GM18511 (cell line): Measurements from ENCODE around the gene NCKIPSD.
"Not testable (repeated sequence)": the region's sequence is repeated elsewhere in the genome, so short reads cannot be mapped to it uniquely, and the experiment has no call there.

Experiments used
- ATAC-seq: cut with Tn5 transposase; IDR thresholded peaks from one replicate; pipeline ENCODE4 v1.9.1; 2021; ENCODE audit warnings: mild to moderate bottlenecking, moderate library complexity; ENCODE audit not compliant: unreplicated experiment

Gene NCKIPSD

DNA sequence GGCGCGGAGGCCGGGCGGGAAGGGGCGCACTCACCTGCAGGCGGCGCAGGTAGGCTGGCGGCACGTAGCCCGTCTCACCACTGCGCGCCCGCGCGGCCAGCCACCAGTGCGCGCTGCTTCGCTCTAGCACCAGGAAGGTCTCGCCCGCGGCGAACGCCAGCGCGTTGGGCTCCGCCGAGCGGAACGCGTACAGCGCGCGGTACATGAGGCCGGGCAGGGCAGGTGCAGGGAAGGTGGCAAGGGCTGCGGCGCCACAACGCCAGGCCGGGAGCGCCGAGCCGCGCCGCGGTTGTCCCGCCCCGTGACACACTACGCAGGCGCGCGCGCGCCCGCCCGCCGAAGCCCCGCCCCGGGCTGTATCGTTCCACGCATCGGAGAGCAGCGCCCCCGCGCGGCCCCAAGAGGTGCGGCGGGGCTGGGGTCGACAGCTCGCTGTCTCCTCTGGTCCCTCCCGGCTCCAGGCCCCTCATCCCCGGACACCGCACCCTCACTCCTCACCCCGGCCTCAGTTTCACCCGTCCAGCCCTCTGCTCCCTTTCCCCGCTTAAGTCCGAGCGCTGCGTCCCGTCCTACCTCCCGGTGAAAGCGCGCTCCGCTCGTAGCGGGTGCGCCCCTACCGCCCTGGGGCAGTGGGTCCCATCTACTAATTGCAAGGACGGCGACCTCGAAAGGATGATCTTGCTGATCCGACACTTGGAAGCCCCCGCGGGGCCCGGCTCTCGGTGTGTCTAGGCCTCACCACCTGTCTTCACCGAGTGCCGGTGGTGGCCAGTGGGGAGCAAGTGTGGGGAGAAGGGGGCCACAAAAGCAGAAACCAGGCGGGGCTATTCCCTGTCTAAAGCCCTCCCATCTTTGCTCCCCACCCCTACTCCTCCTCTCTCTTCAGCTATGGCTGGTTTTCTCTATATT, at the start of gene NCKIPSD:
Gene NCKIPSD, minus strand, starts transcription at position 313 of the 909 bp plus-strand sequence. Its CDS starts 108 bp downstream, at position 205.
- peak; percentile 81 for ATAC-seq

DNA sequence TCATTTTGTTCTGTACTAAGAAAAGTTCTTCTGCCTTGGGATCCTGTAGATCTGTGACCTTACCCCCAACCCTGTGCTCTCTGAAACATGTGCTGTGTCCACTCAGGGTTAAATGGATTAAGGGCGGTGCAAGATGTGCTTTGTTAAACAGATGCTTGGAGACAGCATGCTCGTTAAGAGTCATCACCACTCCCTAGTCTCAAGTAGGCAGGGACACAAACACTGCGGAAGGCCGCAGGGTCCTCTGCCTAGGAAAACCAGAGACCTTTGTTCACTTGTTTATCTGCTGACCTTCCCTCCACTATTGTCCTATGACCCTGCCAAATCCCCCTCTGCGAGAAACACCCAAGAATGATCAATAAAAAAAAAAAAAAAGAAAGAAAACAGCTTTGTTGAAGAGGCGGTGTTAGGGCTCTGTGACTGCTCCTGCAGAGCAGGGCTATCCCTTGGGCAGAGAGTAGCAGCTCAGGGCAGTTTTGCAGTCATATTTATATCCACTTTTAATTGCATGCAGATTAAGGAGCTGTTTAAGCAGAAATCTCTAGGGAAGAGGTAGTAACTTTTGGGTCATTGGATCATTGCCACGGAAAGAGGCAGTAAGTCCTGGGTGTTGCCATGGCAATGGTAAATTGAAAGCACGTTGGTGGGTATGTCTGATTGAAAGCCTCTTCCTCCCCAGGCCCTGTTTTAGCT, 49.5 kb upstream of the NCKIPSD start:
- ATAC-seq = not testable (repeated sequence)

DNA sequence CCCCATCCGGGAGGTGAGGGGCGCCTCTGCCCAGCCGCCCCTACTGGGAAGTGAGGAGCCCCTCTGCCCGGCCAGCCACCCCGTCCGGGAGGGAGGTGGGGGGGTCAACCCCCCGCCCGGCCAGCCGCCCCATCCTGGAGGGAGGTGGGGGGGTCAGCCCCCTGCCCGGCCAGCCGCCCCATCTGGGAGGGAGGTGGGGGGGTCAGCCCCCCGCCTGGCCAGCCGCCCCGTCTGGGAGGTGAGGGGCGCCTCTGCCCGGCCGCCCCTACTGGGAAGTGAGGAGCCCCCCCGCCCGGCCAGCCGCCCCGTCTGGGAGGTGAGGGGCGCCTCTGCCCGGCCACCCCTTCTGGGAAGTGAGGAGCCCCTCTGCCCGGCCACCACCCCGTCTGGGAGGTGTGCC, 48.8 kb upstream of the NCKIPSD start:
- ATAC-seq = not testable (repeated sequence)

DNA sequence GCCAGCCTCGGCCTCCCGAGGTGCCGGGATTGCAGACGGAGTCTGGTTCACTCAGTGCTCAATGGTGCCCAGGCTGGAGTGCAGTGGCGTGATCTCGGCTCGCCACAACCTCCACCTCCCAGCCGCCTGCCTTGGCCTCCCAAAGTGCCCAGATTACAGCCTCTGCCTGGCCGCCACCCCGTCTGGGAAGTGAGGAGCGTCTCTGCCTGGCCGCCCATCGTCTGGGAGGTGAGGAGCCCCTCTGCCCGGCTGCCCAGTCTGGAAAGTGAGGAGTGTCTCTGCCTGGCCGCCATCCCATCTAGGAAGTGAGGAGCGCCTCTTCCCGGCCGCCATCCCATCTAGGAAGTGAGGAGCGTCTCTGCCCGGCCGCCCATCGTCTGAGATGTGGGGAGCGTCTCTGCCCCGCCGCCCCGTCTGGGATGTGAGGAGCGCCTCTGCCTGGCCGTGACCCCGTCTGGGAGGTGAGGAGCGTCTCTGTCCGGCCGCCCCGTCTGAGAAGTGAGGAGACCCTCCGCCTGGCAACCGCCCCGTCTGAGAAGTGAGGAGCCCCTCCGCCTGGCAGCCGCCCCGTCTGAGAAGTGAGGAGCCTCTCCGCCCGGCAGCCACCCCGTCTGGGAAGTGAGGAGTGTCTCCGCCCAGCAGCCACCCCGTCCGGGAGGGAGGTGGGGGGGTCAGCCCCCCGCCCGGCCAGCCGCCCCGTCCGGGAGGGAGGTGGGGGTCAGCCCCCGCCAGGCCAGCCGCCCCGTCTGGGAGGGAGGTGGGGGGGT, 48.2 kb upstream of the NCKIPSD start:
- ATAC-seq = not testable (repeated sequence)

DNA sequence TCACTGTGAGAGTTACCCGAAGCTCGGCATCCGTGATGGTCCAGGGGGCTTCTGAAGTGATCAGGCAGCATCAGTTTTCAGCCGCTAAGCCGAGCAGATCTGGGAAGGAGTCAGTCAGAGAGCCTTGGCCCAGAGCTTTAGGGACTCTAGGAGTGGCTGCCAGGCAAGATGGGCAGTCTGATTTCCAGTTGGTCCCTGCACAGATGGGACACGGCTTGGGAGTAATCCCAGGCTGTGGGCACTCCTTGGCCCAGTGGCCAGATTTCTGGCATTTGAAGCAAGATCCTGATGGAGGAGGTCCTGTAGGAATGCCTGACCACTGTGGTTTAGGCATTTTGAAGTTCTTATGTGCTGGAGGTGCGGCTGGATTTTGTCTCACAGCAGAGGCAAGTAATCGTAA, 41.8 kb upstream of the NCKIPSD start:
- no peak for ATAC-seq

DNA sequence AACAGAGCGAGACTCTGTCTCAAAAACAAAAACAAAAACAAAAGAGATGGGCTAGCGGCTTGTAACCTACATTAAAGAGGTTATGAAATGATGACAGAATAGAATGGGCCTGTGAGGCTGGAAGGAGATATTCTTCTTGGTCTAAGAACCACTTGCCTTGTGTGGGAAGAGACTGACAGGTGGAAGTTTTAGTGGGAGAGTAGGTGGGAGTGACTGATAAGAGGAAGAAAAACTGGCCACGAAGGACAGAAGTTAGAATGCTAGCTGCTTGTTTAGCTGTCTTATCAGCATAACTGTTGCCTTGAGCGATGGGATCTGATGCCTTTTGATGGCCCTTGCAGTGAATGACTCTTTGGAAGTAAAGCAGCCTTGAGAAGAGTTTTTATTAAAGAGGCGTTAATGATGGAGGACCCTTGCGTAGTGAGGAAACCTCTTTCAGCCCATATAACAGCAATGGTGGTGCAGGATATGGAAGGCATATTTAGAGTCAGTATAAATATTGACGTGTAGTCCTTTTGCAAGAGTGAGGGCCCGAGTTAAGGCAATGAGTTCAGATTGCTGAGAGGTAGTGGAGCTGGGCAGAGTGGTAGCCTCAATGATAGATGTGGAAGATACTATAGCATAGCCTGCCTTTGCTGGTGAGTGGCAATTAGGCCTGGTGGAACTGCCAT, 39.6 kb upstream of the NCKIPSD start:
- ATAC-seq = not testable (repeated sequence)

- no peak for ATAC-seq
These were observed 38.0 kb upstream of the NCKIPSD start for GRCh38 chr3:48723725-48724124.

DNA sequence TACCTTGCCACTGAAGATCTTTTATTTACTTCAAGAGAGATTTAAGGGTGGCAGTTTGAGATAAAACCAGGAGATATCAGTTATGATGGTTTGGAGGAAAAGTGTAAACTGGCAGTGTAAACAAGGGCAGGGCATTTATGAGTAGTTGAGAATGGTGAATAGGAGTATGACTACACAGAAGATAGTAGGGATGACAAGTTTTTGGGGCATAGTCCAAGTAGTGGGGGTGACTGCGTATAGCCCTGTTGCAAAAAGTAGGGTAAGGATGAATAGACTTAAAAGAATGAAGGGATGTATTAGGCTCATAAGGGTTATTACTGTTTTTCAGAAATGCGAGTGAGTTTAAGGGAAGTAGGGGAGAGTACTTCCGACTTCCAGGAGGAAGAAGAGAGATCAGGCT, 37.6 kb upstream of the NCKIPSD start:
- not testable (repeated sequence) for ATAC-seq

DNA sequence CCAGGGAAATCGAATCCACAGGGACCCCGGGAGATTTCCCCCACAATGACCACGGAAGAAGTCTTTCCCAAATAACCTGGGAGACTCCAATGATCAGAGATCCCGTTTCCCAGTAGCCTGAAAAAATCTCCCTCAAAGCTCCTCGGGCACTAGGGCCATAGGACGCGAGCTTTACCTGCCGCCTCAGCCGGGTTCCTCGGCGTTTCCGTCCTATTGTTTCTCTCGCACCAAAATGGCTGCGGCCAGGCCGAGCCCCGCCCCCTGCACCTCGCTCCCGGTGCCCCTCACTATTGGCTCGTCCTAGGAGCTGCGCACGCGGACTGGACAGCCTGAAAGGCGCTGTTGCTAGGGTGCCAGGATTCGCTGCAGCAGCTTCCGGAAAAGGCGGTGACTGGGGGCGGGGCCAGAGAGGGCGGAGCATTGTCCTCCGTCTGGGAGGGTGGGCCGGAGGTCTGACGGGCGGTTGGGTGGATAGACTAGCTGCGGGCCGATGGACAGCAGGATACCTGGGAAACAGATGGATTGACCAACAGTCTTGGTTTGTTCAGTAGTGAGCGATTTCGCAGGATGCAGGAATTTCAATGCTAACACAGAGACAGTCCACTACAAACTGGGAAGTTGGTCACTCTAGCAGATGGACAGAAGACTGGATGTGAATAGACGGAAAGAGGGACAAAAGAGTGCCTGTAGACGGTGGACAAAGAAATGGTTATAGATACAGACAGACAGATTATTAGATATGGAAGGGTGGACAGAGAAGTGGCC, 31.4 kb upstream of the NCKIPSD start, which contains the start of gene IP6K2:
Gene IP6K2, minus strand, starts transcription at position 240 of the 765 bp plus-strand sequence. CDS start 21,930 bp downstream, outside the sequence.
- ATAC-seq = peak; percentile 95

DNA sequence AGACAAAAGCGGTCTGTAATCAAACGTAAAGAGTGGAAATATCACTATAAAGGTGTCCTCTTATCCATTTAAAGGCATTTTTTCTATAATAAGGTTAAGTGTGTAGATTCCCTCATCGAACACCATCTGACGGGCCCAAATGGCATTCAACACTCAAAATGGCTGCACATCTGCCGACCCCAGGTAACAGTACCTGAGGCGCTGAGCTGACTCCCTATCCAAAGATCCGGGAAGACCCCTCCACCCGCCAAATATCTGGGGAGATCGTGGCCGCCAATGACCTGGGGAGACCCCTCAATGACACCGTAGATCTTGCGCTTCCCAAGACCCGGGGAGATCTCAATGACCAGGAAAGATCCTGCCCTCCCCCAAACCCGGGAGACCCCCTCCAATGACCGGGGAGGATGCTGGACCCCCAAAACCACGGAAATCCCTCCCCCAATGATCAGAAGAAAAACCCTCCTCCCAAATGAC, 30.8 kb upstream of the NCKIPSD start:
- no peak for ATAC-seq

DNA sequence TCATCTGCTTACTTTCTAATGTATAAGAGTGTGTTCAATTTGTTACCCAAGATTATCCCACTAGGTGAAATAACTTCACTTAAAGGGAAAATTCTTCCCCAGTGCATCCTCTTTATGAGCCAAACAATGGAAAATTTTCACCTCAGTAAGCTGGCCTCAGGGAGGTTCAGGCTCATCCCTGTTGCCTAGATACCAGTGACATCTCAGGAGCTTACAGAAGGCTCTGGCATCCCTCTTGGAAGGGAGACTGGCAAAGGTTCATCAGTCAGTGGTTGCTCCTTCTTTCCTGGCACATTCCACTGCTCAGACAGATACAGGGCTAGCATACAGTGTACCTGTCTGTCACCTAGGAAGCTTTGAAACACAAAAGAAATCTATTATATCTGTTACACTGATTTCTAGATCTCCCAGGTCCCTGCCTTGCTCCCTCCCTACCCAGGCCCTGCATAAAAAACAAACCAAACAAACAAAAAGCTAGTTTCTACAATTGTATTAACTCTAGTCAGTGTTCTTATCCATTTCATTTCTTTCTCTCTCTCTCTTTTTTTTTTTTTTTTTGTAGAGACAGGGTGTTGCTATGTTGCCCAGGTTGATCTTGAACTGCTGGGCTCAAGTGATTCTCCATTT, 29.6 kb upstream of the NCKIPSD start:
- ATAC-seq = no peak

- no peak for ATAC-seq
These were observed 26.0 kb upstream of the NCKIPSD start for GRCh38 chr3:48711727-48712126.

- no peak for ATAC-seq
These were observed 23.3 kb upstream of the NCKIPSD start for GRCh38 chr3:48709051-48709461.

DNA sequence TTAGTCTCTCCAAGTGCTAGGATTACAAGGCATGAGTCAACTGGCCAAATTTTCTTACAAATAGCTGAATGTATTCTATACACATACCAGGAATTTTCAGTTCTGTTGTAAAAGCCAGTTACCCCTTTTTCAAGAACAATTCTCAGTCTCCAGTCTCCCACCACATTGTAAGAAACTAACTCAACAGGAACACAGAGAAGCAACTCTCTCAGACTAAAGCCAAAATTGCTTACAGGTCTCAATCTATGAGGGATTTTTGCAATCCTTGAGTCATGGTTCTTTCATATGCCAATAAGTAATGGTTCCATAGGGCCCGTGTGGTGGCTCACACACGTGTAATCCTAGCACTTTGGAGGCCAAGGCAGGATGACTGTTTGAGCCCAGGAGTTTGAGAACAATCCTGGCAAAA, 22.8 kb upstream of the NCKIPSD start:
- ATAC-seq = no peak

DNA sequence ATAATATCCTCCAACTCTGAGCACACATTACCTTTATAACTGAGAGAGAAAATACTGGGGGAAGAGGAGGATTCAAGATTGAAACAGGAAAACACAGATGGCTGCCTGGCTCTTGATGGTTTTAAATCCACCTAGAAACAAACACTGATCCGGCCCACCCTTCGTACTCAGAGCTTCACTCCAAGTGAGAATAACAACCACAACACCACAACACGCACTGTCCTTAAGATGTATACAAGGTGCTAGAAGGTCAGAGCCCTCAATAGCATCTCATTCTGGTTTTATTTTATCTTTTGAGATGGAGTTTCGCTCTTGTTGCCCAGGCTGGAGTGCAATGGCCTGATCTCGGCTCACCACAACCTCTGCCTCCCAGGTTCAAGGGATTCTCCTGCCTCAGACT, 21.4 kb upstream of the NCKIPSD start:
- ATAC-seq = no peak

- ATAC-seq = no peak
These were observed 16.7 kb upstream of the NCKIPSD start for GRCh38 chr3:48702320-48702920.

- ATAC-seq = no peak
These were observed 15.2 kb upstream of the NCKIPSD start for GRCh38 chr3:48700731-48701405.

DNA sequence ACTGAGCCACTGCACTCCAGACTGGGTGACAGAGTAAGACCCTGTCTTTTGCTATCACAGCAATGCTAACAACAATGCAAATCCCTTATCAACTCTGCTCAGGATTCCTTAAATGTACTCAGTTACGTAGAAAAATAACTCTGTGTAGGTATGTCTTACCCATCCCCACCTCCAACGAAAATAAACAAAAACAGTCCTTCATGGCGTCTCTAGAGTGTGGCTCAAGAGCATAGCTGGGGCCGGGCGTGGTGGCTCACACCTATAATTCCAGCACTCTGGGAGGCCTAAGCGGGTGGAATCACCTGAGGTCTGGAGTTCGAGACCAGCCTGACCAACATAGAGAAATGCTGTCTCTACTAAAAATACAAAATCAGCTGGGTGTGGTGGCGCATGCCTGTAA, 13.2 kb upstream of the NCKIPSD start:
- ATAC-seq = no peak
